ENCODE measurements around the gene BOD1. TPM values are rescaled to one million over a fixed set of nuclear protein-coding genes. Genes with fewer than 3 reads are reported as not detected.

Gene BOD1
- total and polyA plus RNA-seq, 2 donors (not counting 1 experiment from before 2014, with no cell fraction given), result 60.7 to 86.9 TPM

- H2AFZ ChIP-seq (ENCODE audit: low read length), result no peak overlapping the region
- no peak overlapping the region for H3K9ac ChIP-seq (ENCODE audit: insufficient read depth, low read length)
- H3K9me3 ChIP-seq (ENCODE audit: control insufficient read depth, insufficient read depth, low read depth, low read length), result no peaks in the 10 kb centered on the region
- H3K27me3 ChIP-seq (ENCODE audit: control insufficient read depth, insufficient read depth, low read length), result no peaks in the 10 kb centered on the region
- no peak overlapping the region for H3K27ac ChIP-seq (ENCODE audit: insufficient read depth, low read length)
- DNase-seq (ENCODE audit: low read depth in 2 of 2), result no peak
- no peaks in the 10 kb centered on the region for H3K79me2 ChIP-seq (ENCODE audit: control insufficient read depth, insufficient read depth, low read length)
- H4K20me1 ChIP-seq (ENCODE audit: control insufficient read depth, extremely low read depth, insufficient read depth, low read length), result no peaks in the 10 kb centered on the region
- no peaks in the 10 kb centered on the region for H3K4me1 ChIP-seq (ENCODE audit: control insufficient read depth, extremely low read depth, insufficient read depth, low read length)
- H3K36me3 ChIP-seq (ENCODE audit: control insufficient read depth, insufficient read depth, low read length), result no peaks in the 10 kb centered on the region
- no peak for TF ChIP-seq CTCF (conservative IDR thresholded peaks at IDR 0.05 in 1 of 2, IDR thresholded peaks at IDR 0.05 in 1 of 2; ENCODE audit: low read depth in 1 of 2, low read length in 2 of 2)
- TF ChIP-seq EZH2 (IDR thresholded peaks at IDR 0.05; ENCODE audit: low read length, missing control alignments), result no peak
- H3K4me2 ChIP-seq (ENCODE audit: extremely low read depth, insufficient read depth, low read length), result no peak overlapping the region
- H3K4me3 ChIP-seq (replicated peaks in 1 of 4; ENCODE audit: control extremely low read depth in 1 of 4, insufficient read depth in 1 of 4, low read depth in 3 of 4, low read length in 4 of 4), result no peak overlapping the region
These were observed 18.1 kb upstream of the BOD1 start for GRCh38 chr5:173634465-173634983.

GRCh38 chr5:173633304-173633703 is 16.9 kb upstream of the BOD1 start:
- Histone ChIP-seq H3K36me3 (ENCODE audit: control insufficient read depth, insufficient read depth, low read length) (no peaks in the 10 kb centered on the region), H3K4me3 (replicated peaks in 1 of 4; ENCODE audit: control extremely low read depth in 1 of 4, insufficient read depth in 1 of 4, low read depth in 3 of 4, low read length in 4 of 4) (no peak overlapping the region), H2AFZ (ENCODE audit: low read length) (no peak overlapping the region), H3K79me2 (ENCODE audit: control insufficient read depth, insufficient read depth, low read length) (no peaks in the 10 kb centered on the region), H3K9ac (ENCODE audit: insufficient read depth, low read length) (no peak overlapping the region), H4K20me1 (ENCODE audit: control insufficient read depth, extremely low read depth, insufficient read depth, low read length) (no peaks in the 10 kb centered on the region), H3K27ac (ENCODE audit: insufficient read depth, low read length) (no peak overlapping the region), H3K4me2 (ENCODE audit: extremely low read depth, insufficient read depth, low read length) (no peak overlapping the region), H3K4me1 (ENCODE audit: control insufficient read depth, extremely low read depth, insufficient read depth, low read length) (no peaks in the 10 kb centered on the region), H3K27me3 (ENCODE audit: control insufficient read depth, insufficient read depth, low read length) (no peaks in the 10 kb centered on the region), H3K9me3 (ENCODE audit: control insufficient read depth, insufficient read depth, low read depth, low read length) (no peaks in the 10 kb centered on the region)
- TF ChIP-seq EZH2 (IDR thresholded peaks at IDR 0.05; ENCODE audit: low read length, missing control alignments) (no peak), CTCF (conservative IDR thresholded peaks at IDR 0.05 in 1 of 2, IDR thresholded peaks at IDR 0.05 in 1 of 2; ENCODE audit: low read depth in 1 of 2, low read length in 2 of 2) (no peak)
- no peak for DNase-seq (ENCODE audit: low read depth in 2 of 2)

GRCh38 chr5:173631478-173631877 is 15.0 kb upstream of the BOD1 start:
- Histone ChIP-seq H3K36me3 (ENCODE audit: control insufficient read depth, insufficient read depth, low read length) (no peaks in the 10 kb centered on the region), H2AFZ (ENCODE audit: low read length) (no peak overlapping the region), H3K9ac (ENCODE audit: insufficient read depth, low read length) (no peak overlapping the region), H3K27me3 (ENCODE audit: control insufficient read depth, insufficient read depth, low read length) (no peaks in the 10 kb centered on the region), H3K4me2 (ENCODE audit: extremely low read depth, insufficient read depth, low read length) (no peak overlapping the region), H3K79me2 (ENCODE audit: control insufficient read depth, insufficient read depth, low read length) (no peaks in the 10 kb centered on the region), H3K27ac (ENCODE audit: insufficient read depth, low read length) (no peak overlapping the region), H3K4me1 (ENCODE audit: control insufficient read depth, extremely low read depth, insufficient read depth, low read length) (no peaks in the 10 kb centered on the region), H4K20me1 (ENCODE audit: control insufficient read depth, extremely low read depth, insufficient read depth, low read length) (no peaks in the 10 kb centered on the region), H3K4me3 (replicated peaks in 1 of 4; ENCODE audit: control extremely low read depth in 1 of 4, insufficient read depth in 1 of 4, low read depth in 3 of 4, low read length in 4 of 4) (no peak overlapping the region), H3K9me3 (ENCODE audit: control insufficient read depth, insufficient read depth, low read depth, low read length) (no peaks in the 10 kb centered on the region)
- TF ChIP-seq EZH2 (IDR thresholded peaks at IDR 0.05; ENCODE audit: low read length, missing control alignments), result no peak
- no peak for TF ChIP-seq CTCF (conservative IDR thresholded peaks at IDR 0.05 in 1 of 2, IDR thresholded peaks at IDR 0.05 in 1 of 2; ENCODE audit: low read depth in 1 of 2, low read length in 2 of 2)
- DNase-seq (ENCODE audit: low read depth in 2 of 2), result no peak
